ENCODE data around the gene TMEM25. TPM values are rescaled to one million over a fixed set of nuclear protein-coding genes. Genes with fewer than 3 reads are reported as not detected.
A peak's percentile ranks its signal among the peaks of the same experiment; 100 is the strongest.

Gene TMEM25
- total and polyA plus RNA-seq, 2 donors (not counting 1 experiment from before 2014, with no cell fraction given): 12.6 to 21.3 TPM

- peak overlapping the region in 3 of 4 experiments; percentile 66 to 80 (median 76) for H3K4me3 ChIP-seq (replicated peaks in 1 of 4; ENCODE audit: control extremely low read depth in 1 of 4, insufficient read depth in 1 of 4, low read depth in 3 of 4, low read length in 4 of 4)
- H2AFZ ChIP-seq (ENCODE audit: low read length): no peak overlapping the region
- no peak overlapping the region for H3K27ac ChIP-seq (ENCODE audit: insufficient read depth, low read length)
- no peaks in the 10 kb centered on the region for H3K79me2 ChIP-seq (ENCODE audit: control insufficient read depth, insufficient read depth, low read length)
- H4K20me1 ChIP-seq (ENCODE audit: control insufficient read depth, extremely low read depth, insufficient read depth, low read length): no peaks in the 10 kb centered on the region
- no peak for DNase-seq (ENCODE audit: low read depth in 2 of 2)
- H3K36me3 ChIP-seq (ENCODE audit: control insufficient read depth, insufficient read depth, low read length): no peaks in the 10 kb centered on the region
- peaks cover 3% of the 10 kb centered on the region for H3K4me1 ChIP-seq (ENCODE audit: control insufficient read depth, extremely low read depth, insufficient read depth, low read length)
- no peaks in the 10 kb centered on the region for H3K9me3 ChIP-seq (ENCODE audit: control insufficient read depth, insufficient read depth, low read depth, low read length)
- no peaks in the 10 kb centered on the region for H3K27me3 ChIP-seq (ENCODE audit: control insufficient read depth, insufficient read depth, low read length)
- no peak overlapping the region for H3K9ac ChIP-seq (ENCODE audit: insufficient read depth, low read length)
- TF ChIP-seq, protein P1, sequence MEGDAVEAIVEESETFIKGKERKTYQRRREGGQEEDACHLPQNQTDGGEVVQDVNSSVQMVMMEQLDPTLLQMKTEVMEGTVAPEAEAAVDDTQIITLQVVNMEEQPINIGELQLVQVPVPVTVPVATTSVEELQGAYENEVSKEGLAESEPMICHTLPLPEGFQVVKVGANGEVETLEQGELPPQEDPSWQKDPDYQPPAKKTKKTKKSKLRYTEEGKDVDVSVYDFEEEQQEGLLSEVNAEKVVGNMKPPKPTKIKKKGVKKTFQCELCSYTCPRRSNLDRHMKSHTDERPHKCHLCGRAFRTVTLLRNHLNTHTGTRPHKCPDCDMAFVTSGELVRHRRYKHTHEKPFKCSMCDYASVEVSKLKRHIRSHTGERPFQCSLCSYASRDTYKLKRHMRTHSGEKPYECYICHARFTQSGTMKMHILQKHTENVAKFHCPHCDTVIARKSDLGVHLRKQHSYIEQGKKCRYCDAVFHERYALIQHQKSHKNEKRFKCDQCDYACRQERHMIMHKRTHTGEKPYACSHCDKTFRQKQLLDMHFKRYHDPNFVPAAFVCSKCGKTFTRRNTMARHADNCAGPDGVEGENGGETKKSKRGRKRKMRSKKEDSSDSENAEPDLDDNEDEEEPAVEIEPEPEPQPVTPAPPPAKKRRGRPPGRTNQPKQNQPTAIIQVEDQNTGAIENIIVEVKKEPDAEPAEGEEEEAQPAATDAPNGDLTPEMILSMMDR (conservative IDR thresholded peaks at IDR 0.05 in 1 of 2, IDR thresholded peaks at IDR 0.05 in 1 of 2; ENCODE audit: low read depth in 1 of 2, low read length in 2 of 2): no peak
- no peak for TF ChIP-seq EZH2 (IDR thresholded peaks at IDR 0.05; ENCODE audit: low read length, missing control alignments)
- peak overlapping the region; percentile 77 for H3K4me2 ChIP-seq (ENCODE audit: extremely low read depth, insufficient read depth, low read length)
Observed at GRCh38 chr11:118529584-118530175, 1.3 kb upstream of the TMEM25 start.

DNA sequence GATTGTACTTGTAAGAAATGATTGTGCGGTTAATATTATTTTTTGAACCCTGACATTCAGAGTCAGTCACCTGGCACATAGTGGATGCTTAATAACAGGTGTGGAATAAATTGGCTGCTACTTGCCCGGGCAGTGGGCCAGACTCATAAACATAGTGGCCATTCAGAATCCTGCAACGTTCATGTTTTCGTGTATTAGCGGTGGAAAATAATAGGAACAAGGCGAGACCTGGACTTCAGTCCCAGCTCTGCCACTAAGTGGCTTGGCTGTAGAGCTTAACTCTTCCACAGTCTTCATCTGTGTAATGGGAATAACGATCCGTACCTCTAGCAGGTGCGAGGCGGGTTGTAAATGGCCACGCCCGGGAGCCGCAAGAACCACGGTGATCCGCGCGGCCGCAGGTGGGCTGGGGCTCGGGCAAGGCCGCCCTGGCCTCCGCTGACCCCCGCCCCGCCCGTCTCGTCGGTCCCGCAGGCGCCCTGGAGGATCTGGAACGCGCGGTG lies 761 bp upstream of the TMEM25 start:
- no peaks in the 10 kb centered on the region for H3K79me2 ChIP-seq (ENCODE audit: control insufficient read depth, insufficient read depth, low read length)
- H3K9ac ChIP-seq (ENCODE audit: insufficient read depth, low read length): peak overlapping the region; percentile 55
- peak overlapping the region; percentile 64 to 80 (median 71) for H3K4me3 ChIP-seq (replicated peaks in 1 of 4; ENCODE audit: control extremely low read depth in 1 of 4, insufficient read depth in 1 of 4, low read depth in 3 of 4, low read length in 4 of 4)
- peaks cover 3% of the 10 kb centered on the region for H3K4me1 ChIP-seq (ENCODE audit: control insufficient read depth, extremely low read depth, insufficient read depth, low read length)
- H3K36me3 ChIP-seq (ENCODE audit: control insufficient read depth, insufficient read depth, low read length): no peaks in the 10 kb centered on the region
- H3K4me2 ChIP-seq (ENCODE audit: extremely low read depth, insufficient read depth, low read length): peak overlapping the region; percentile 77
- peak; percentile 13 to 16 for DNase-seq (ENCODE audit: low read depth in 2 of 2)
- H4K20me1 ChIP-seq (ENCODE audit: control insufficient read depth, extremely low read depth, insufficient read depth, low read length): no peaks in the 10 kb centered on the region
- TF ChIP-seq, protein P1 (conservative IDR thresholded peaks at IDR 0.05 in 1 of 2, IDR thresholded peaks at IDR 0.05 in 1 of 2; ENCODE audit: low read depth in 1 of 2, low read length in 2 of 2): no peak
- TF ChIP-seq EZH2 (IDR thresholded peaks at IDR 0.05; ENCODE audit: low read length, missing control alignments): no peak
- peak overlapping the region; percentile 85 for H2AFZ ChIP-seq (ENCODE audit: low read length)
- no peaks in the 10 kb centered on the region for H3K9me3 ChIP-seq (ENCODE audit: control insufficient read depth, insufficient read depth, low read depth, low read length)
- H3K27ac ChIP-seq (ENCODE audit: insufficient read depth, low read length): no peak overlapping the region
- H3K27me3 ChIP-seq (ENCODE audit: control insufficient read depth, insufficient read depth, low read length): no peaks in the 10 kb centered on the region

GRCh38 chr11:118531597-118532084 lies 649 bp downstream of the TMEM25 start:
- peaks cover 3% of the 10 kb centered on the region for H3K4me1 ChIP-seq (ENCODE audit: control insufficient read depth, extremely low read depth, insufficient read depth, low read length)
- no peak overlapping the region for H3K9ac ChIP-seq (ENCODE audit: insufficient read depth, low read length)
- H3K27ac ChIP-seq (ENCODE audit: insufficient read depth, low read length): no peak overlapping the region
- TF ChIP-seq, protein P1 (conservative IDR thresholded peaks at IDR 0.05 in 1 of 2, IDR thresholded peaks at IDR 0.05 in 1 of 2; ENCODE audit: low read depth in 1 of 2, low read length in 2 of 2): no peak
- no peak for TF ChIP-seq EZH2 (IDR thresholded peaks at IDR 0.05; ENCODE audit: low read length, missing control alignments)
- H4K20me1 ChIP-seq (ENCODE audit: control insufficient read depth, extremely low read depth, insufficient read depth, low read length): no peaks in the 10 kb centered on the region
- H3K9me3 ChIP-seq (ENCODE audit: control insufficient read depth, insufficient read depth, low read depth, low read length): no peaks in the 10 kb centered on the region
- H3K79me2 ChIP-seq (ENCODE audit: control insufficient read depth, insufficient read depth, low read length): no peaks in the 10 kb centered on the region
- peak overlapping the region; percentile 64 to 87 (median 71) for H3K4me3 ChIP-seq (replicated peaks in 1 of 4; ENCODE audit: control extremely low read depth in 1 of 4, insufficient read depth in 1 of 4, low read depth in 3 of 4, low read length in 4 of 4)
- no peaks in the 10 kb centered on the region for H3K36me3 ChIP-seq (ENCODE audit: control insufficient read depth, insufficient read depth, low read length)
- DNase-seq (ENCODE audit: low read depth in 2 of 2): no peak
- peak overlapping the region; percentile 92 for H3K4me2 ChIP-seq (ENCODE audit: extremely low read depth, insufficient read depth, low read length)
- no peaks in the 10 kb centered on the region for H3K27me3 ChIP-seq (ENCODE audit: control insufficient read depth, insufficient read depth, low read length)
- H2AFZ ChIP-seq (ENCODE audit: low read length): peak overlapping the region; percentile 85
